Endothelial cell (in vitro differentiated cells): Measurements from ENCODE around the gene FRS2. TPM values are rescaled to one million over a fixed set of nuclear protein-coding genes. Genes with fewer than 3 reads are reported as not detected.

ENCODE experiments used
- DNase-seq: peaks from one replicate; pipeline ENCODE4 v3.0.0; 2021; ENCODE audit warnings: low spot score
- H3K27ac Mint-ChIP-seq: one replicate; pipeline ENCODE4 v1.8.0; 2021; ENCODE audit warnings: mixed read lengths, inconsistent platforms; ENCODE audit not compliant: unreplicated experiment
- H3K27me3 Mint-ChIP-seq: one replicate; pipeline ENCODE4 v1.8.0; 2021; ENCODE audit warnings: mild to moderate bottlenecking, moderate library complexity, mixed read lengths, inconsistent platforms; ENCODE audit not compliant: unreplicated experiment
- H3K36me3 Mint-ChIP-seq: one replicate; pipeline ENCODE4 v1.8.0; 2021; ENCODE audit warnings: mild to moderate bottlenecking, low read depth, mixed read lengths, inconsistent platforms; ENCODE audit not compliant: unreplicated experiment
- H3K4me1 Mint-ChIP-seq: one replicate; pipeline ENCODE4 v1.8.0; 2021; ENCODE audit warnings: mild to moderate bottlenecking, mixed read lengths, inconsistent platforms; ENCODE audit not compliant: unreplicated experiment
- H3K4me3 Mint-ChIP-seq: one replicate; pipeline ENCODE4 v1.8.0; 2021; ENCODE audit warnings: mild to moderate bottlenecking, mixed read lengths, inconsistent platforms; ENCODE audit not compliant: unreplicated experiment
- H3K9me3 Mint-ChIP-seq: one replicate; pipeline ENCODE4 v1.8.0; 2021; ENCODE audit warnings: mixed read lengths, inconsistent platforms; ENCODE audit not compliant: unreplicated experiment
- CTCF ChIP-seq: fragments of 200-600 bp; sonication (generic); IDR thresholded peaks from one replicate; pipeline ENCODE4 v1.5.0; 2021; ENCODE audit warnings: antibody characterized with exemption; ENCODE audit not compliant: unreplicated experiment
- total RNA-seq: library from RNA; stranded (reverse); fragmentation: NEBNext Ultra II Directional; extraction: Animal tissue kit (Norgen Biotek cat#: 25700); gene quantifications from one replicate; pipeline ENCODE4 v1.2.1, GENCODE V29; 2021; ENCODE audit not compliant: unreplicated experiment

The FRS2 gene
- total RNA-seq, 1 donor from 2014 or later = 22.9 TPM

GRCh38 chr12:69475237-69475975, 5.2 kb downstream of the FRS2 start:
- DNase-seq = no peak
- Mint-ChIP-seq H3K4me3 (no peak overlapping the region), H3K27me3 (peaks cover 6% of the 10 kb centered on the region), H3K27ac (no peak overlapping the region), H3K36me3 (no peaks in the 10 kb centered on the region), H3K4me1 (peaks cover 13% of the 10 kb centered on the region), H3K9me3 (no peaks in the 10 kb centered on the region)
- TF ChIP-seq CTCF = no peak

GRCh38 chr12:69476276-69477017, 6.3 kb downstream of the FRS2 start:
- no peak for TF ChIP-seq CTCF
- no peak for DNase-seq
- Mint-ChIP-seq H3K4me3 (no peak overlapping the region), H3K36me3 (no peaks in the 10 kb centered on the region), H3K27me3 (no peaks in the 10 kb centered on the region), H3K27ac (no peak overlapping the region), H3K9me3 (no peaks in the 10 kb centered on the region), H3K4me1 (peaks cover 7% of the 10 kb centered on the region)

- DNase-seq = no peak
- Mint-ChIP-seq H3K9me3 (no peaks in the 10 kb centered on the region), H3K36me3 (peaks cover 3% of the 10 kb centered on the region), H3K4me3 (no peak overlapping the region), H3K27me3 (no peaks in the 10 kb centered on the region), H3K27ac (no peak overlapping the region), H3K4me1 (peaks cover 6% of the 10 kb centered on the region)
- no peak for TF ChIP-seq CTCF
These were observed 9.5 kb downstream of the FRS2 start for GRCh38 chr12:69479675-69480074.

GRCh38 chr12:69480698-69481097, 10.5 kb downstream of the FRS2 start:
- no peak overlapping the region for H3K27ac Mint-ChIP-seq
- no peaks in the 10 kb centered on the region for H3K9me3 Mint-ChIP-seq
- no peaks in the 10 kb centered on the region for H3K27me3 Mint-ChIP-seq
- H3K4me3 Mint-ChIP-seq = no peak overlapping the region
- peaks cover 6% of the 10 kb centered on the region for H3K4me1 Mint-ChIP-seq
- TF ChIP-seq CTCF = no peak
- DNase-seq = no peak
- H3K36me3 Mint-ChIP-seq = peaks cover 5% of the 10 kb centered on the region

GRCh38 chr12:69481133-69481532, 10.9 kb downstream of the FRS2 start:
- DNase-seq = no peak
- H3K27me3 Mint-ChIP-seq = no peaks in the 10 kb centered on the region
- H3K4me3 Mint-ChIP-seq = no peak overlapping the region
- H3K4me1 Mint-ChIP-seq = peaks cover 6% of the 10 kb centered on the region
- H3K36me3 Mint-ChIP-seq = peaks cover 5% of the 10 kb centered on the region
- no peak for TF ChIP-seq CTCF
- no peaks in the 10 kb centered on the region for H3K9me3 Mint-ChIP-seq
- no peak overlapping the region for H3K27ac Mint-ChIP-seq
